HT-29 (cell line): ENCODE measurements around the gene NFATC1. TPM values are rescaled to one million over a fixed set of nuclear protein-coding genes. Genes with fewer than 3 reads are reported as not detected.

Experiments
- DNase-seq: peaks from one replicate; pipeline ENCODE4 v3.0.0-alpha.2; 2015; ENCODE audit warnings: low spot score
- total RNA-seq: library from RNA; depleted of rRNA; stranded (reverse); fragments of >200 nt; shearing (Covaris generic); gene quantifications from 2 replicates; pipeline ENCODE4 v1.2.3, GENCODE V29; 2014

NFATC1 gene
- total RNA-seq, 1 experiment from 2014 or later = not detected

- no peak for DNase-seq
Observed at GRCh38 chr18:79552696-79553095, 157.0 kb downstream of the NFATC1 start.

GRCh38 chr18:79553154-79553553, 157.4 kb downstream of the NFATC1 start:
- no peak for DNase-seq

DNA sequence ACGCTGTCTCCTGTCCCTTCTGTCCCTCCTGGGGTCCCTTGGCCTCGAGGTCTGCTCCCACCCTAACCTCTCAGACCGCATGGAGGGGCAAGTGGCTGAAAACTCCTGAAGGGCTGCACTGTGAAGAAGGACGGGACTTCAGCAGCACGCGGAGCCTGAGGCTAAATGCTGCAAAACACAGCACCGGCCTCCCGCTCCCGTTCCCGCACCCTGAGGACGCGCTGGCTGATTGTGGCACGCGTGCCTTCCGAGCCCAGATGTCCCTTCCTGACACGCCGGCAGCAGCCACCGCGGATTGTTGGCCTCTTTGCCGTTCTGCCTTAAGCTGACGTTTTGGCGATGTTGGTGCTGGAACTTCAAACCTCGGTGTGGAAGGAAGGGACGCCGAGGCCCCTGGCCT, 158.0 kb downstream of the NFATC1 start:
- DNase-seq = no peak

- DNase-seq = no peak
Observed at GRCh38 chr18:79554321-79554720, 158.6 kb downstream of the NFATC1 start.

GRCh38 chr18:79554945-79555645, 159.4 kb downstream of the NFATC1 start:
- DNase-seq = no peak

DNA sequence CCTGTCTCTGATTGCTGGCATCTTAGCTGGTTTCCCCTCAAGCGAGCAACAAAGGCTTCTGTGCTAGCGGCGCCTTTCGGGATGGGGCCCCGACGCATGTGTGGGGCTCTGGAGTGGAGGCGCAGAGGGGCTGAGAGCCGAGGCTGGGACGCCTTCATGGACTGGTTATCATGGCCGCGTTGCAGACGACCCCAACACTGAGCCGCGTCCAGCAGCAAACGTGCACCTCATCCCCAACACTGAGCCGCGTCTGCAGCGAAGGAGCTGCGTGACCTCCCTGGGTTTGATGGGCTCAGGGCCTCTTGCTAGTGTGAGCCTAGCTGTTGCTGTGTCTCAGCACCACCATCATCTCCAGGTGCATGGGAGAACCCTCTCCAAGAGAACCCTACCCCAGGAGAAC, 160.2 kb downstream of the NFATC1 start:
- DNase-seq = no peak

DNA sequence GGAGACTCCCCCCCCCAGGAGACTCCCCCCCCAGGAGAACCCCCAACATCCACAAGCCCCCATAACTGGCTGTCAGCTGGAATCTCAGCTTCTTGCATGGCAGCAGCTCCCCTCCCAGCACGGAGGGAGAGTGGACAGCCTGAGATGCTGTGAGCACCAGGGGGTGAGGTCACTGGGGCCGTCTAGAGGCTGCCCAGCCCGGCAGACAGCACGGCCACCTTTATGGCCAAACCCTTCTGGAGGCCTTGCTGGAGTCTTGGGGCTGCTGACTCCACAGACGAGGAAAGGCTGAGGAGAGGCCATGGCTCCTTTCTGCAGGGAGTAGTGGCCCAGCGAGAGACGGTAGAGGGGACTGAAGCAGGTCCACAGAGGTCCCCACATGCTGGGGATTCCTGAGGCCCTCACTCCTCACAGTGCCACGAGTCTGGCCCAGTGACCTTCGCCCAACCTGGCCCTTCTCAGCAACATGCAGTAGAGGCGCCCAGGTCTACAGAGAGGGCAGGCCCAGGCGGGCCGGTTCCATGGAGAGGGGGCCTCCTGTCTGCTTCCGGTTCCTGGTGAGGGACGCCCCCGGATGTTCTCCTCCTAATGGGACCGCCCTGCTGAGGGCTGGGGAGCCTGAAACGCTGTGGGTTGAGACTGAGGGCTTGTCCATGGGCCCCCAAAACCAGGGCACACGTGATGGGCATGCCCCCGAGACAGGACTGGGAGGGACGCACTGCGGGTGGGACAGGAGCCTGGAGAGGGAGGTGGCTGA, 161.3 kb downstream of the NFATC1 start:
- no peak for DNase-seq

DNA sequence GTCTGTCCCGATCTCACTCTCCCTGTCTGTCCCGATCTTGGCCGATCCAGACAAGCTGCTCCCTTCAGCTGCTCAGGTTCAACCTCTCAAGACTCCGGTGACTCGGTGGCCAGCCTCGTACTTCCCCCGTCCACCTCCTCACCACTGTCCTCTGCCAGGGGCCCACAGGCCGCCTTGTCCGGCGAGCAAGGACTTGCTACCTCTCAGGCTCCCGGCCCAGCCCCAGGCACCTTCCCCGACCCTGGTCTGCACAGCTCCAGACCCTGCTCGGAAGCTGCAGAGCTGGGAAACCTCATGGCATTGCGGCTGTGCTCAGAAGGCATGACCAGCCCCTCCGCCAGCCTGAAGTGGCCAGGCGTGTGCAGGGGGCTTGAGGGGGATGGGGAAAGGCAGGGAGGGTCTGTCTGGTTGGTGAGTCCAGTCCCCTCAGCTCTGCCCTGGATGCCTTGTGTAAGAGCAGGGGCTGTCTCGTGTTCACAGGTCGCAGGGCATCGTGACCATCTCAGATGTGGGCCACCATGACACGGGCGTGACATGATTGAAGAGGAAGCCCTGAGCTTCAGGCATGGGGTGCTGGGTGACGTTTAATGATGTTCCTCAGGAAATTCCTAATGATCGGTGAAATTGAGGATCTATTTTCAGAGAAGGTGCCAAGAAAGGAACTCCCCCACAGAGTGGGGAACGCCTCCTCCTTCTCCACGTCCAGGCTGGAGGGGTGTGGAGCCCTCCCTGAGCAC, 162.6 kb downstream of the NFATC1 start:
- no peak for DNase-seq

DNA sequence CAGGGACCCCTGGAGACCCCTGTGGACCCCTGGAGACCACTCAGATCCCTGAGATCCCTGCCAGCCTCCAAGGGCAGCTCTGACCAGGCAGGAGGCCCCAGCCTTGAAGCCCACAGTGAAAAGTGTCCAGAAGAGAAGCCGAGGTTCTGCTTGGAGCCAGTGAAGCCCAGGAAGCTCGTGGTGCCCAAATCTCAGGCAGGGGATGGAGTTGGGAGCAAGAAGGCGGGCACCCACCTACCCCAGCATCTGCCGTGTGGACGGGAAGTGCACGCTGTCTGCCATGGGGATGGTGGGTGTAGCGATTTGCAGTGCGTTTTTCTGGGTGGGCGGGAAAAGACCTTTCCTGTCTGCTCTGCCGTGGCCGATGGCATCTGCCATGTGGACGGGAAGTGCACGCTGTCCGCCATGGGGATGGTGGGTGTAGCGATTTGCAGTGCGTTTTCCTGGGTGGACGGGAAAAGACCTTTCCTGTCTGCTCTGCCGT, 163.2 kb downstream of the NFATC1 start:
- no peak for DNase-seq

DNA sequence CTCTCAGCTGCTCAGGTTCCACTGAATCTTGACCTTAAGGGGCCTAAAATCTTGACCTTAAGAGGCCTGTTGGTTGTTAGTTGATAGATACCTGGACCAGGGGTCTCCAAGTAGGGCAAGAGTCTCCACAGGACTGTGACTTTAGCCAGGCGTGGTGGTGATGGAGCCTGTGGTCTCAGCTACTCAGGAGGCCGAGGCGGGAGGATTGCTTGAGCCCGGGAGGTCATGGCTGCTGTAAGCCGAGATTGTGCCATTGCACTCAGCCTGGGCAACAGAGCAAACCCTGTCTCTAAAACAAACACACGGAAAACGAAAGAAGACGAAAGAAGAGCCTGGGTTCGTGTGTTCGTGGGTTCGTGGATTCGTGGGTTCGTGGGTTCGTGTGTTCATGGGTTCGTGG, 163.7 kb downstream of the NFATC1 start:
- DNase-seq = no peak

DNA sequence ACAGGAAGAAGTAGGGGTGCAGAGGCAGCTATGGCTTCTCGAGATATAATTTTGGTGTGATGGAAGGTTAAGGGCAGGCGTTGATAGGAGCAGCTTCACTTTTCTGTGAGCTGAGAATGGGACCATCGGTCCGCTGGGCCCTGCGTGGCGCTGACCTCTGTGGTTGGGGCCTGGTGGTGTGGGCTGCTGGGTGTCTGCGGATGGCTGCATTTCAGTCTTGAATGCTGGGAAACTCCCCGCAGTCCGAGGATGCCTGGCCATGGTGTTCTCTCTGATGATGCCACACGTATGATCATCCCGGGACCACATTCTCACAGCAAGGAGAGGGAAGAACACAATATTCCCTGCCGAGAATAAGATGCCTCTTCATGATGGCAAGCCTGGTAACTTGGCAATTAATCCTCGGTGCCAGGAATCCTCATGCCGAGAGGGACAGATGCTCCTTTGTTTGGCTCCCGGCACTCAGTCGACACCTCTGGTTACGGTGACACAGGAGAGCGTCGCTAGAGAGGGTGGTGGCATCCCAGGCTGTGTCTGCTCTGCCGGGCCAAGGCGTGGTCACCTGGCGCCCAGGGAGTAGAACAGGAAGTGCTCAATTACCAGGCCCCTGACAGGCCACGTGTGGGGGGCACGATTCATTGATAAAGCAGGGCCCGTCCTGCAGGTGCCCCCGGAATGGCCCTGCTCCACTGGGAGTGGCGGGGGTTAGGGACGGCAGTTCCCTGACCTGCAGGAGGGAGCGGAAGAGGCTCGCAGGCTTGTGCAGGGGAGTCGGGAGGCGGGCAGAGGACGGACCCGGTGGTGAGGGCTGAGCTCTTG, 164.5 kb downstream of the NFATC1 start:
- no peak for DNase-seq

DNA sequence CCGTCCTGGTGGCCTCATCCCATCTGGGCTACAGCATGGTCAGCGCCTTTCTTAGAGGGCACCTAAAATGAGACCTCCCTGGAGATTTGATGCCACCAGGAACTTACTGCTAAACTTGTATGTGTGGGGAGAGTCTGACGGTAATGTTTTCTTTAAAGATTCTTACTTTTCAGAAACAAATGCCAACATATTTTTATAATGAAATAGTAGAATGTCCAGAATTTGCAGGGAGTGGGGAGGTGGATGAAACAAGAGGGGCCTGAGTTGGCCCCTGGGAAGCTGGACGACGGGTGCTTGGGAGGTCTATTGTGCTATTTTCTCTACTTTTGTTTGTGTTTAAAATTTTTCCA, 165.1 kb downstream of the NFATC1 start:
- no peak for DNase-seq

- no peak for DNase-seq
Observed at GRCh38 chr18:79563949-79564348, 168.2 kb downstream of the NFATC1 start.

DNA sequence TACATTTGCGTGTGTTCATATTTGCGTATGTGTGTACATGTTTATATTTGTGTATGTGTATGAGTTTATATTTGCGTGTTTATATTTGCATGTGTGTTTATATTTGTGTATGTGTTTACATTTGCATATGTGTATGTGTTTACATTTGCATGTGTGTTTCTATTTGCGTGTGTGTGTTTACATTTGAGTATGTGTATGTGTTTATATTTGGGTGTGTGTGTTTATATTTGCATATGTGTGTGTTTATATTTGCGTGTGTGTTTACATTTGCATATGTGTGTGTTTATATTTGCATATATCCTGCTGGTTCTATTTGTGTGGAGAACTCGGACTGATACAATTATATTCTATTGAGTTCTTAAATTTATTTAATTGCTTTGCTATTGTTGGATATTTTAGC, 168.7 kb downstream of the NFATC1 start:
- DNase-seq = no peak

DNA sequence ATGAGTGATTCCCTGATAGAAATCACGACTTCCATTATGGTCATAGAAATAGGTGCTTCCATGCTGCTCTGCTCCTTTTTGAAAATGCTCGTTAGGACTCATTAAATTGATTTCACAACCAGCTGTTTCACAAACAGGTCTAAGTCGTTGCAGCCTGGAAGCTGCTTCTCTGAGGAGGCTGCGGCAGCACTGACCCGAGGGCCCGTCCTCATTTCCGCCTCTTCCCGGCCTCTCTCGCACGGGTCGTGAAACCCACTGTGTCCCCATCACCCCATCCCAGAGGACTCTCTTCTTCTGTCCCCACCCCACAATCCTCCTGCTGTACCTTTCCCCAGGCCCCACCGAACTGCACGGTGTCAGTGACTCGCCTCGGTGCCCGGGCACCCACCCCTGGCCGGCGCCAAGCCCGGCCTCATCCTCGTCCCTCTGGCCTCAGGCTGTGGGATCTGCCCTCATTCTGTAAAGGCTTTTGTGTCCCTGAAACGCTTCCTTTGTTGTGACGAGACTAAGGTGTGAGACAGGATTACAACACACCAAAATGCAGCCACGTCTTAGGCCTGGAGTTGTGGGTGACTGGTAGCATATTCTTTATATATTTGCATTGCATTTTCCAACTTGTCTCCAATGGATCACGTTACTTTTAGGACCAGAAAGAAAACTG, 171.2 kb downstream of the NFATC1 start:
- DNase-seq = no peak

DNA sequence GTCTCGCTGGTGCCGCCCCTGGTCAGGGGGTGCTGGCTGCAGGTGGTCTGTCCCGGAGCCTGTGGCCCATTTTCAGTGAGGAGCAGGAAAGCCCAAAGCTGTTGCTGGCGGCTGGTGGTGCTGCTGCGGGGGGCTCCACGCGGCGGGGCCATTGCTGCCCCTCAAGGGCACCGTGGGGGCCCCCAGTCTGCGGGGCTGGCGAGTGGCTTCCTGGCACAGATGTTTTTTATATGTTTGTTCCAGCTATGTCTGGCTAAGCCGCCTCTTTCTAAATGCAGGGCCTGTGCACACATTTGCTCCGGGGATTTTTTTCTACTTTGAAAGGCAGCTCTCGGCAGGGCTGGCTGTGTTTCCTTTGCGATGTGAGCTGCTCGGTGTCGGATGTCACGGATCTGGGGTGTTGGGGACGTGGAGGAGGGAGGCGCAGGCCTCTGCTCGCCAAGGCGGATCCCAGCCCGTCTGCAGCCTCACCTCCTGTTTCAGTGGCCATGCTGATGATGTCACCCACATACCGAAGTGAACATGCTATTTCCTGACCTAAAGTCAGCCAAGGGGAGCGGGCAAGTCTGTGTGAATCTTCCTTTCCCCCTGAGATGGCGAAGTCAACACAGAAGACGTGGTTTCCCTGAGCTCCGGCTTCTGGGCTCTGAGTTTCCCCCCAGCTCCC, 171.9 kb downstream of the NFATC1 start:
- DNase-seq = no peak

- no peak for DNase-seq
Observed at GRCh38 chr18:79568543-79569205, 172.9 kb downstream of the NFATC1 start.

- no peak for DNase-seq
Observed at GRCh38 chr18:79569720-79570119, 174.0 kb downstream of the NFATC1 start.

GRCh38 chr18:79570266-79571201, 174.8 kb downstream of the NFATC1 start:
- DNase-seq = no peak
